Muscle of leg (tissue), 11 donors: ENCODE measurements around the gene POP5. TPM values are rescaled to one million over a fixed set of nuclear protein-coding genes. Genes with fewer than 3 reads are reported as not detected.

ENCODE experiments used
- DNase-seq: peaks from one replicate; pipeline ENCODE4 v3.0.0; 2013
- H3K27ac ChIP-seq: one replicate; pipeline ENCODE4 v1.5.1; 2013; ENCODE audit warnings: mild to moderate bottlenecking, low read length, control low read depth
- H3K27me3 ChIP-seq: one replicate; pipeline ENCODE4 v1.6.1; 2013; ENCODE audit warnings: low read length; ENCODE audit not compliant: control insufficient read depth, insufficient read depth
- H3K36me3 ChIP-seq: one replicate; pipeline ENCODE4 v1.6.1; 2013; ENCODE audit warnings: low read length; ENCODE audit not compliant: control insufficient read depth, insufficient read depth
- H3K4me1 ChIP-seq: one replicate; pipeline ENCODE4 v1.6.1; 2013; ENCODE audit warnings: low read length; ENCODE audit not compliant: control insufficient read depth, insufficient read depth
- H3K4me3 ChIP-seq: one replicate; pipeline ENCODE4 v1.5.1; 2013; ENCODE audit warnings: low read length, control low read depth
- H3K9me3 ChIP-seq: replicated peaks from 2 replicates; pipeline ENCODE4 v1.6.1; 2013; ENCODE audit warnings: low read depth, low read length; ENCODE audit not compliant: control insufficient read depth
- WGBS: methylation state at CpG from one replicate; pipeline ENCODE4 v1.1.5; 2013; ENCODE audit warnings: missing lambda C conversion rate; ENCODE audit not compliant: insufficient coverage; 5-methylcytosine and 5-hydroxymethylcytosine counted together
- polyA plus RNA-seq, 8 donors: library from polyadenylated mRNA; unstranded; fragments of 120-200 nt; gene quantifications; one replicate each; pipeline versions ENCODE4 v1.2.1 to v1.2.3, GENCODE V29; 2013; ENCODE audit warnings: inconsistent platforms in 1 of 8, low replicate concordance in 1 of 8; ENCODE audit not compliant: insufficient read length in 8 of 8, insufficient read depth in 1 of 8
- total RNA-seq: library from RNA; stranded (reverse); fragments of 120-200 nt; gene quantifications from one replicate; pipeline ENCODE4 v1.2.4, GENCODE V29; 2013

POP5 gene
- total and polyA plus RNA-seq, 9 donors: 22.2 to 31.4 (median 24.9) TPM

DNA sequence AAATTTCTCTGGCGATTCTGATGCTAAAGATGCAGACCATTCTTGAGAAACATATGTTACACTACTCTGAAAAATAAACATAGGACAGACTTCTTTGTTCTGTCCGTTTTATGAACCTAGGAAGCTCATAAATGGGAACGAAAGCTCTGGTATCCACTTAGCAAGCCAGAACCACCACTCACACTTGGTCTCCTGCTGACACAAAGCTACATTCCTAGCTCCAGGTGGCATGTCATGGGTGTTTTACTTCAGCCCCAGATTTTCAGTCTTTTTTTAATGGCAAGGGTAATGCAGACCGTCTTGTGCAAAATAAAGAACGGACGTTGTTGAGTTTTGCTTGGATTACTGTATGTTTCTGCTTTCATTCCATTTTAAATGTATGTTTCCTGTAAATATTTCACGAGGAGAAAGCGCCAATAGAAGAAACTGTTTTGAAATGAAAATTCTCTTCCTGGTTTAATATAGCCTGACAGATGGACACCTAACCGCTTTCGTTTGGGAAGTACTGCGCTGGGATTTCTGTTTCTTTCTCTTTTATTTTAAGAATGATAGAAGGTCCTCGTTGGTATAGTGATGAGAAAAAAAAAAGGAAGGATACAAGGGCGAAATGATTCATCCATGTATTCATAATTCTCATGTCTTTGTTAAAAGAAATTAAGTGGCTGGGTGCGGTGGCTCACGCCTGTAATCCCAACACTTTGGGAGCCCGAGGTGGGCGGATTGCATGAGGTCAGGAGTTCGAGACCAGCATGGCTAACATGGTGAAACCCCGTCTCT is 51.4 kb downstream of the POP5 start:
- DNase-seq: peak; percentile 61
- WGBS: 60% methylated on average over 2 of the region's 19 CpGs
- H3K36me3 ChIP-seq: no peaks in the 10 kb centered on the region
- peak overlapping the region; percentile 80 for H3K4me3 ChIP-seq
- H3K9me3 ChIP-seq: no peaks in the 10 kb centered on the region
- no peaks in the 10 kb centered on the region for H3K27me3 ChIP-seq
- H3K4me1 ChIP-seq: peaks cover 2% of the 10 kb centered on the region
- H3K27ac ChIP-seq: peak overlapping the region; percentile 98

DNA sequence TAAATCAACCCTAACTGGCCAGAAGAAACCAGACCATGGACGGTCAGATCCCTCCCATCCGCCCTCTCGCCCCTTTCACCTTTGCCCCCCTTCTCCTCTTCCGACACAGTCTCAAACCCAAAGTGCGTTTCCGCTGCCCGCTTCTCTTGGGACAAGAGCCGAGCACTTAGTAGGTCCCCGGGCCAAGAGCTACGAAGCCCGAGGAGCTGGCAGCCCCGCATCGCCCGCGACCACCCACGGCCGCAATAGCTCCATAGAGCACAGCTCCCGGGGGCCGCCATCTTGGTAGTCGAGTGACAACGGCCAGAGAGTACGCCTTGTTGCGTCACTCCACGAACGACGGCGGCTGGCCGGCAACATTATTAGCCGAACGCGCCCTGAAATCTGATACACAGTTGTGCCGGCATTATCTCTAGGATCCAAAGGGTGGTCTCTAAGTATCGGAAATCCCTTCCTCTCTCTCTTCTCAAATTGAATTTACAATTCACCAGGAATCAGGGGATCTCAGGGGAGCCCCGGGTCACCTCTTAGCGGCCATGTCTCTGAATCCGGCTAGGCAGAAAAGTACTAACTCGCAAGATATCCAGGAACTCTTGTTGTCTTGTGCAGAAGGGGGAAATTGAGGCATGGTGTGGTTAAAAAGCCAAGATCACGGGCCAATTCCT is 52.2 kb downstream of the POP5 start, which contains the start of gene COQ5:
Gene COQ5 (minus strand): TSS at position 298 of the 665 bp plus-strand sequence. CDS start 17 bp downstream, at position 281.
- Histone ChIP-seq H3K4me3 (peak within 1 kb of the TSS; percentile 80), H3K36me3 (no peaks in the 10 kb centered on the region), H3K27me3 (no peaks in the 10 kb centered on the region), H3K4me1 (peaks cover 2% of the 10 kb centered on the region), H3K9me3 (no peaks in the 10 kb centered on the region), H3K27ac (peak within 1 kb of the TSS; percentile 98)
- under 1% methylated on average over 37 of the region's 38 CpGs for WGBS
- DNase-seq: peak; percentile 98

Other genes starting within 250 kb of the POP5 start
- 1.2 TPM for gene MSI1, start 212.2 kb downstream of the POP5 start, total RNA-seq
- gene MSI1, start 212.2 kb downstream of the POP5 start, polyA plus RNA-seq: 1 to 10 TPM; 3.6 to 7.3 (median 4.7) TPM
- gene COX6A1, start 143.3 kb downstream of the POP5 start, total RNA-seq: 211 TPM
- 100 to 1,000 TPM; 105 to 149 (median 129) TPM for gene COX6A1, start 143.3 kb downstream of the POP5 start, polyA plus RNA-seq
- 26.6 TPM for gene TRIAP1, start 135.0 kb downstream of the POP5 start, total RNA-seq
- gene TRIAP1, start 135.0 kb downstream of the POP5 start, polyA plus RNA-seq: 10 to 100 TPM; 30.0 to 37.7 (median 34.1) TPM
- 21.6 TPM for gene GATC, start 135.0 kb downstream of the POP5 start, total RNA-seq
- gene GATC, start 135.0 kb downstream of the POP5 start, polyA plus RNA-seq: 10 to 100 TPM; 12.1 to 18.8 (median 14.7) TPM
- gene SRSF9, start 111.7 kb downstream of the POP5 start, total RNA-seq: 71.6 TPM
- 100 to 1,000 TPM in 5 of 8 donors, 10 to 100 TPM in 3; 82.3 to 123 (median 103) TPM for gene SRSF9, start 111.7 kb downstream of the POP5 start, polyA plus RNA-seq
- gene DYNLL1, start 85.3 kb downstream of the POP5 start, total RNA-seq: 228 TPM
- gene DYNLL1, start 85.3 kb downstream of the POP5 start, polyA plus RNA-seq: 100 to 1,000 TPM; 298 to 403 (median 359) TPM
- gene COQ5, start 52.2 kb downstream of the POP5 start, total RNA-seq: 34.5 TPM
- gene COQ5, start 52.2 kb downstream of the POP5 start, polyA plus RNA-seq: 10 to 100 TPM; 32.7 to 42.3 (median 36.9) TPM
- 80.8 TPM for gene RNF10, start 47.0 kb downstream of the POP5 start, total RNA-seq
- gene RNF10, start 47.0 kb downstream of the POP5 start, polyA plus RNA-seq: 100 to 1,000 TPM; 151 to 203 (median 171) TPM
- gene CABP1, start 59.2 kb upstream of the POP5 start, total RNA-seq: 2.3 TPM
- 1 to 10 TPM; 1.2 to 2.7 (median 2.4) TPM for gene CABP1, start 59.2 kb upstream of the POP5 start, polyA plus RNA-seq
- 70.2 TPM for gene MLEC, start 105.7 kb upstream of the POP5 start, total RNA-seq
- gene MLEC, start 105.7 kb upstream of the POP5 start, polyA plus RNA-seq: 10 to 100 TPM; 60.5 to 98.4 (median 81.7) TPM
- 6.0 TPM for gene UNC119B, start 129.1 kb upstream of the POP5 start, total RNA-seq
- gene UNC119B, start 129.1 kb upstream of the POP5 start, polyA plus RNA-seq: 10 to 100 TPM; 12.6 to 21.6 (median 15.6) TPM
- 20.6 TPM for gene ACADS, start 144.4 kb upstream of the POP5 start, total RNA-seq
- 10 to 100 TPM; 13.1 to 22.7 (median 18.9) TPM for gene ACADS, start 144.4 kb upstream of the POP5 start, polyA plus RNA-seq